Measurements from ENCODE around the gene LYRM2.

DNA sequence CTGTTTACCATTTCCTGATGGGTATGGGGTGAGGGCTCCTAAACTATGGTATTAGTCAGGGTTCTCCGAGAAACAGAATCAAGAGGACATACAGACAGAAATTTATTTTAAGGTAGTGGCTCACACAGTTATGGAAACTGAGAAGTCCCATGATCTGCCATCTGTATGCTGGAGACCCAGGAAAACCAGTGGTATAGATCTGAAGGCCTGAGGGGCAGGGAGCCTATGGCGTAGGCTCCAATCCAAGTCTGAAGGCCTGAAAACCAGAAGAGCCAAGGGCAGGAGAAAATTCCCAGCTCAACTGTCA lies 112.0 kb downstream of the LYRM2 start:
- TF ChIP-seq, protein P1, sequence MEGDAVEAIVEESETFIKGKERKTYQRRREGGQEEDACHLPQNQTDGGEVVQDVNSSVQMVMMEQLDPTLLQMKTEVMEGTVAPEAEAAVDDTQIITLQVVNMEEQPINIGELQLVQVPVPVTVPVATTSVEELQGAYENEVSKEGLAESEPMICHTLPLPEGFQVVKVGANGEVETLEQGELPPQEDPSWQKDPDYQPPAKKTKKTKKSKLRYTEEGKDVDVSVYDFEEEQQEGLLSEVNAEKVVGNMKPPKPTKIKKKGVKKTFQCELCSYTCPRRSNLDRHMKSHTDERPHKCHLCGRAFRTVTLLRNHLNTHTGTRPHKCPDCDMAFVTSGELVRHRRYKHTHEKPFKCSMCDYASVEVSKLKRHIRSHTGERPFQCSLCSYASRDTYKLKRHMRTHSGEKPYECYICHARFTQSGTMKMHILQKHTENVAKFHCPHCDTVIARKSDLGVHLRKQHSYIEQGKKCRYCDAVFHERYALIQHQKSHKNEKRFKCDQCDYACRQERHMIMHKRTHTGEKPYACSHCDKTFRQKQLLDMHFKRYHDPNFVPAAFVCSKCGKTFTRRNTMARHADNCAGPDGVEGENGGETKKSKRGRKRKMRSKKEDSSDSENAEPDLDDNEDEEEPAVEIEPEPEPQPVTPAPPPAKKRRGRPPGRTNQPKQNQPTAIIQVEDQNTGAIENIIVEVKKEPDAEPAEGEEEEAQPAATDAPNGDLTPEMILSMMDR (IDR thresholded peaks at IDR 0.05; ENCODE audit: insufficient read depth, low read length, poor library complexity, severe bottlenecking) = no peak
- no peak for TF ChIP-seq EZH2phosphoT487 (conservative IDR thresholded peaks at IDR 0.05; ENCODE audit: low read length)

All from SU-DHL-6 (cell line).